GM18499 (cell line): ENCODE results near the gene PLEKHJ1.

Source experiments
- ATAC-seq: cut with Tn5 transposase; IDR thresholded peaks from one replicate; pipeline ENCODE4 v1.9.1; 2021; ENCODE audit warnings: moderate number of reproducible peaks; ENCODE audit not compliant: insufficient read depth, unreplicated experiment

Gene PLEKHJ1

DNA sequence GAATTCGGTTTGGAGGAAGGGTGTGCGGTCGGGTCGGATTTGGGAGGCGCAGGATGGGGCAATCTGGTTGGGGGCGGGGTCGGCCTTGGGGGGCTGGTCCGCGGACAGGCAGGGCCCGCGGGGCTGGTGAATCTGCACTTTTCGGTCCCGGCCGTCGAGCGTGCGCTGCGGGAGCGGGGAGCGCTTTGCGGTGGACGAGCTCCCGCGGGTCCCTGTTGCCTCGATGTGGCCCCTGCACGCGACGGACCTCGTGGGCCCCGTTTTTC lies 34.0 kb upstream of the PLEKHJ1 start:
- no peak for ATAC-seq

DNA sequence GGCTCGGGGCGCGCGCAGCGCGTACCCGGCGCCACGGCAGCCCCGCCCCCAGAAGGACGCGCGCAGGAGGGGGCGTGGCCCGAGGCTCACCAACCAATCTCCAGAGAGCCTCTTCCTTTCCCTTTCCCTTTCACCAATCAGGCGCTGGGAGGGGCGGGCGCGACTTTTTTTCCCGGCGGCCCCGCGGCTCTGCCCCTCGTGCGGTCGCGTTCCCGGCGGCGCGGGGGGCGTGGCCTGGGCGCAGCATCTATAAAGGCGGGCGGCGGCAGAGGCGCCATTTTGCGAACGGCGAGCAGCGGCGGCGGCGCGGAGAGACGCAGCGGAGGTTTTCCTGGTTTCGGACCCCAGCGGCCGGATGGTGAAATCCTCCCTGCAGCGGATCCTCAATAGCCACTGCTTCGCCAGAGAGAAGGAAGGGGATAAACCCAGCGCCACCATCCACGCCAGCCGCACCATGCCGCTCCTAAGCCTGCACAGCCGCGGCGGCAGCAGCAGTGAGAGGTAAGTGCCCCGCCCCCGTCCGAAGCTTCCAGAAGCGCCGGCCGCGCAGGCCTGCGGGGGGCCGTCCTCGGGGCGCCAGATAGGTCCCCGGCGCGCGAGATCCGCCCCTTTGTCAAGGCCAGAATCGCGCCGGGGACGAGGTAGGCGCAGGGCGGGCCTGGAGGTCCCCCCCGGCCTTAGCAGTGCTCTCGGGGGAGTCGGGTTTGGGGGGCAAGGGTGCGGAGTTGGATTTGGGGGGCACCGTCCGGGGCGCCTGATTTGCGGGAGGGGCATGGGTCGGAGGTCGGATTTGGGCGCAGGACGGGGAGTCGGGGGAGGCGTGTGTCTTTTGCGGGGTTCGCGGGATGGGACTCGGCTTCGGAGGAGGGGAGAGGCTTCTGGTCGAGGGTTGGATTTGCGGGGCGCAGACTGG lies 33.4 kb upstream of the PLEKHJ1 start:
- peak; percentile 30 for ATAC-seq

GRCh38 chr19:2268861-2269243 lies 32.7 kb upstream of the PLEKHJ1 start:
- no peak for ATAC-seq

- ATAC-seq: no peak
Observed at GRCh38 chr19:2268480-2268830, 32.3 kb upstream of the PLEKHJ1 start.

GRCh38 chr19:2266183-2266993 lies 30.3 kb upstream of the PLEKHJ1 start:
- no peak for ATAC-seq

DNA sequence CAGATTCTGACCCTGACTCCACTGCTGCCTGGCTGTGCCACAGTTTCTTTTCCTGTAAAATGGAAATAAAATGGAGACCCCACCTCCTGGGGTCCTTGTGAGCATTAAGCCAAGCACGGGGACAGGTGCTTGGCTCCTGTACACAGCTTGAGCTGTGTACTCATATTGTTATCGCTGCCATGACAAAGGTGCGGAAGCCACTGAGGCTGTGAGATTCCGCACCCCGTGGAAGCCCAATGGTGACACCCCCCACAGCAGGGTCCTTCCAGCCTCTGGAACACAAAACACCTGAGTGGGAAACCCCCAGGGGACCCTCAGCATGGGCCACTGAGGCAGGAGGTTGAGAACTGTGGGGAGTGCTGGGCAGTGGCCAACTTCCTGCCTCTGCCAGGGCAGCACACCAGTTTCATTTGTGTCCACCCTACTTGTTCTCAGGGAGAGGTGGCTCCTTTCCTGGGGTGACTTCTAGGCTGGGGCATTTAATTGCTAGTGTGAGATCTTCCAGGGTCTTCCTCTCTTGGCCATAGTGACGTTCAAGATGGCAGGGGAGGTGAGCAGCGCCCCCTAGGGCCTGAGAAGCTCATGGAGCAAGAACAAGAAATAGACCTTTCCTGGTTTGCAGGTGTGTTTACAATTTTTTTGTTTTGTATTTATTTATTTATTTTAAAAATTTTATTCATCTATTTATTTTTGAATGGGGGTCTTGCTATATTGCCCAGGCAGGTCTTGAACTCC lies 25.5 kb upstream of the PLEKHJ1 start:
- no peak for ATAC-seq

DNA sequence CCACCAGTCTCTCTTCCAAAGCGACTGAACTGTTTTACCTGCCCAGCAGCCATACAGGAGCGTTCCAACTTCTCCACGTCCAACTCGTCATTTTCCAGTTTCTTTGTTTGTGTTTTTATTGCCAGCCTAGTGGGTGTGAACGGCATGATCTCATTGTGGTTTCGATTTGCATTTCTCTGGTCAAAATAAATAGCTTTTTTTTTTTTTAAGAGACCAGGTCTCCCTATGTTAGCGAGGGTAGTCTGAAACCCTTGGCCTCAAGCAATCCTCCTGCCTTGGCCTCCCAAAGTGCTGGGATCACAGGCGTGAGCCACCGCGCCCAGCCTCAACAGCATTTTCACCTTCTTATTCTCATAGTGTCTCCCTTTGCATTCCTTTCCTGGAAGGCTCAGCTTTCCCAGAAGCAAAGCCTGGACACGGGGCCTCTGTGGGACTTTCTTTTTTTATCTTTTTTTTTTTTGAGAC lies 24.2 kb upstream of the PLEKHJ1 start:
- ATAC-seq: no peak

- ATAC-seq: no peak
Observed at GRCh38 chr19:2259336-2259735, 23.2 kb upstream of the PLEKHJ1 start.

GRCh38 chr19:2255982-2256685 lies 20.0 kb upstream of the PLEKHJ1 start, which contains the start of gene JSRP1:
Gene JSRP1 (minus strand): TSS chr19:2256417. CDS start chr19:2255314, 1,103 bp downstream.
- no peak for ATAC-seq

DNA sequence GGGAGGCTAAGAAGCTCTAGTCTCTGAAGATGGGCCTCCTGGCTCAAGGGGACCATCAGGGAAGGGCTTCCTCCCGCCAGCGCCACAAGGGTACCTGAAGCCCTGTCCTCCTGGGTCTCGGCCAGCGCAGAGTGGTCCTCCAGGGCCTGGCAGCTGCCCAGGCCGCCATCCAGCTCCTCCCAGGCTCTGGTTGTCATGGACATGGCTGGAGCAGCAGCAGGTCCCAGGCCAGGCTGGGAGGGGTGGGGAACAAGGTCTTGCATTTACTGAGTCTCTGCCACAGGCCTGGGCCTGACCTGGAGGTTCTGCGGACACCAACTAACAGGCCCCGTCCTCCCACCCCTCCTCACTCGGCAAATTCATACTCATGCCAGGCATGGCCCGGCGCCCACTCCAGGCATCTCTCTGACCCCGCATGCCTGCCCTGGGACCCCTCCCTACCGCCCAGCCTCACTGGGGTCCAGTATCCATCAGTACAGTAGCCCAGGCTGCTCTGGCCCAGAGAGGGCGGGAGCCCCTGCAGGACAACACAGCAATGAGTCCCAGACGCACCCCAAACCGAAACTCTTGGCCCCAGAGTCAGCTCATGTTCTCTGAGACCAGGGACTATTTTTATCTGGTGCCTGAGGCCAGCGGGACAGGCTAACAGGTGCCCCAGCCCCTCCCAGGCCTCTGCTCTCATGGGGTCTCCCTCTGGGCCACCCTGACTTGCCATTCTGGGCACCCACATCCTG lies 19.1 kb upstream of the PLEKHJ1 start:
- no peak for ATAC-seq

DNA sequence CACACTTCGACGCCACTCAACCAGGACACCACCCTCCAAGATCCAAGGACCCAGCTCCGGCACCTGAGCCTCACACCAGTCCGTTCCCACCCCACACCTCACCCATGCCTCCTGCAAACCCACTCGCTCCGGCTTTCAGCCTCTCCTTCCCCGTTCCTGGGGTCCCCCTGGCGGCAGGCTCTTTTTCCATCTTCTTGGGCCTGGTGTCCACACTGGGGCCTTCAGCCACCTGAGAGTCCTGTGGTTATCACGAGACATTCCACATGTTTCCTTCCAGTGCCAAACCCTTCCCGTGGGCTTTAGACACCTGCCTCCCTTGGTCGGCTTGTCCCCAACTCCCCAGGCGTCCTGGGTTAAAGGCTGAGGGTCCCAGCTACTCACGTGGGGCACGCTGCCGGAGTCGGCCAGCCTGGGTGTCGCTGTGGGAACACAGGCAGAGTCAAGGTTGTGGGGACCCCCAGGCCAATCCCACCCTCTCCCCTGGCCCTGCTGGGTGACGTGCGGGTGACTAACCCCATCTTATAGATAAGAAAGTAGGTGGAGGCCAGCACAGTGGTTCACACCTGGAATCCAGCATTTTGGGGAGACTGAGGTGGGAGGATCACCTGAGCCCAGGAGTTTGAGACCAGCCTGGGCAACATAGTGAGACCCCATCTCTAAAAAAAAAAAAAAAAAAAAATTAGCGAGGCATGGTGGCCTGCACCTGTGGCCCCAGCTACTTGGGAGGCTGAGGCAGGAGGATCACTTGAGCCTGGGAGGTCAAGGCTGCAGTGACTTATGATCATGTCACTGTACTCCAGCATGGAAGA lies 18.1 kb upstream of the PLEKHJ1 start:
- ATAC-seq: no peak

- no peak for ATAC-seq
Observed at GRCh38 chr19:2253106-2254063, 17.3 kb upstream of the PLEKHJ1 start.

DNA sequence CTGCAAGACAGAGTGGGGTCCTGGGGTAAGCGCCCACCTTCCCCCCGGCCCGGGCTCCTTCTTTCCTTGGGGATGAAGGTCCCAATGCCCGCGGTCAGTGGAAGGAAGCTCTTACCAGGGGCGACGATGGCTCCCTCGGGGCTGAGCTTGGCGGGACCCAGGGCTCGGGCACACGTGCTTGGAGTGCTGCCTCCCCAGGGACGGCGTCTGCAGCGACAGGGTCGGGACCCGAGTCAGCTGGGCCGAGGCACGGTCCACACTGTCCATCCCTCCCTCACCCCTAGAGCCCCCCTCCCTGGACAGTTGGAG lies 16.6 kb upstream of the PLEKHJ1 start:
- no peak for ATAC-seq

DNA sequence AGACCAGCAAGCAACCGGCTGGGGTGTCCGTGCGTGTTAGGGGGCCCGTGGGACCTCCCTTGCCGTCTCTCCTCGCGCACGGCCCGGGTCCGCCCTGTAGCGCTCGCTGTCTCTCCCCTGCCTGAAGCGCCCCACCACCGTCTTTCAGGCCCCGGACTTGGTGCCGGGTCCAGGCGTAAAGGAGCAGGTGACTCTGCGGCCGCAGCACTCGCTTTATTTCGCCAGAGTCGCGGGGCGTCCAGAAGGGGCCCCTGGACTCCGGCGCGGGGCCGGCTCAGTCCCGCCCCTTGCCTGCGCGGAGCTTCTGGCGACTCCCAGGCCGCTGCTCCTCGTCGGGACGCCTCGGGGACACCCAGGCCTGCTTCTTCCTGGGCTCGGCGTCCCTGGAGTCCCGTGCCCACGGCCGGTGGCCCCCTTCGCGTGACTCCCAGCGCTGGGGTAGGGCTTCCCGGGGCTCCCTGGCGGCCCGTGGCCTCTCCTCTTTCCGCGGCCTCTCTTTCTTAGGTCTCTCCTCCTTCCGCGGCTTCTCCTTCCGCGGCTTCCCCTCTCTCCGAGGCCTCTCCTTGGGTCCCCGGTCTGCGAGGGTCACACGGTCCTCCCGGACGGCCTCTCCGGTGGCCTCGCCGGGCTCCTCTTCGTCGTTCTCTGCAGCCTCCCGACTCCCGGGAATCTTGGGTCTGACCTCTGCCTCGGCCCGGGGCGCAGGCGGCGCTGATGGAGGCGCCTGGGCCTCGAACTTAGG lies 16.1 kb upstream of the PLEKHJ1 start:
- ATAC-seq: no peak

- ATAC-seq: no peak
Observed at GRCh38 chr19:2251106-2252054, 15.3 kb upstream of the PLEKHJ1 start.

DNA sequence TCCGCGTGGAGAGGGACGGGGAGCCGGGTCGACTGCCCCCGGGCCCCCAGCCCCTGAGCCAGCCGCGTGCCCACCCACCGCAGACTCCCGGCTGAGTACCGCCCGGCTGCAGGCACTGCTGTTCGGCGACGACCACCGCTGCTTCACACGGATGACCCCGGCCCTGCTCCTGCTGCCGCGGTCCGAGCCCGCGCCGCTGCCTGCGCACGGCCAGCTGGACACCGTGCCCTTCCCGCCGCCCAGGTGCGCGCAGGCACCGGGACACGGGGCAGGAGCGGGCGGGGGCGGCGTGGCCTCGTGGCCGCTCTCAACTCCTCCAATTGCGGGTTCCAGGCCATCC lies 14.6 kb upstream of the PLEKHJ1 start:
- ATAC-seq: no peak
